CD4-positive, alpha-beta memory T cell (primary cell): ENCODE measurements around the gene FRMD4A. TPM values are rescaled to one million over a fixed set of nuclear protein-coding genes. Genes with fewer than 3 reads are reported as not detected.

Experiments
- CTCF ChIA-PET: fragments of 350-600 bp; sonication (Branson Sonifier 250); formaldehyde crosslinking; loops from one replicate; lab custom pipeline; 2021; ENCODE audit warnings: inconsistent platforms; ENCODE audit not compliant: partially characterized antibody; lab: Charles Lee
- POLR2A ChIA-PET: fragments of 350-600 bp; sonication (Branson Sonifier 250); formaldehyde crosslinking; loops from one replicate; lab custom pipeline; 2021; ENCODE audit not compliant: partially characterized antibody; lab: Charles Lee
- DNase-seq, 5 donors: peaks; one replicate each; pipeline versions ENCODE4 v3.0.0 to v3.0.0-alpha.2; 2020 to 2022; ENCODE audit warnings: mixed read lengths in 1 of 5
- H3K27ac ChIP-seq: one replicate; pipeline ENCODE4 v1.7.0; 2013; ENCODE audit warnings: low read depth, low read length
- H3K27me3 ChIP-seq: 2 replicates; pipeline ENCODE4 v1.7.0; 2013; ENCODE audit warnings: mild to moderate bottlenecking, low read length, moderate library complexity; ENCODE audit not compliant: insufficient read depth
- H3K36me3 ChIP-seq: 2 replicates; pipeline ENCODE4 v1.7.0; 2013; ENCODE audit warnings: mild to moderate bottlenecking, low read length, moderate library complexity; ENCODE audit not compliant: insufficient read depth
- H3K4me1 ChIP-seq: 2 replicates; pipeline ENCODE4 v1.7.0; 2013; ENCODE audit warnings: mild to moderate bottlenecking, low read length, moderate library complexity; ENCODE audit not compliant: insufficient read depth
- H3K4me3 ChIP-seq, 2 donors: one replicate each; pipeline ENCODE4 v1.7.0; 2013; ENCODE audit warnings: low read length in 2 of 2, mild to moderate bottlenecking in 1 of 2
- H3K9me3 ChIP-seq, 2 donors: one replicate each; pipeline ENCODE4 v1.7.0; 2013; ENCODE audit warnings: low read length in 2 of 2, control low read depth in 1 of 2; ENCODE audit not compliant: control insufficient read depth in 1 of 2
- H3K27ac Mint-ChIP-seq, 7 donors: one replicate each; pipeline ENCODE4 v1.8.0; 2020 to 2021; ENCODE audit warnings: mixed read lengths in 7 of 7, mild to moderate bottlenecking in 6 of 7, inconsistent platforms in 3 of 7, moderate library complexity in 3 of 7
- H3K27me3 Mint-ChIP-seq, 2 donors: one replicate each; pipeline ENCODE4 v1.8.0; 2020 to 2021; ENCODE audit warnings: mixed read lengths in 2 of 2
- H3K36me3 Mint-ChIP-seq, 2 donors: one replicate each; pipeline ENCODE4 v1.8.0; 2020 to 2021; ENCODE audit warnings: mixed read lengths in 2 of 2, inconsistent platforms in 1 of 2, mild to moderate bottlenecking in 1 of 2
- H3K4me1 Mint-ChIP-seq, 4 donors: one replicate each; pipeline ENCODE4 v1.8.0; 2020 to 2021; ENCODE audit warnings: mixed read lengths in 4 of 4, mild to moderate bottlenecking in 1 of 4
- H3K4me3 Mint-ChIP-seq, 8 donors: one replicate each; pipeline ENCODE4 v1.8.0; 2020 to 2021; ENCODE audit warnings: mixed read lengths in 8 of 8, mild to moderate bottlenecking in 7 of 8, moderate library complexity in 6 of 8, inconsistent platforms in 3 of 8
- H3K9me3 Mint-ChIP-seq, 8 donors: one replicate each; pipeline ENCODE4 v1.8.0; 2020 to 2021; ENCODE audit warnings: mixed read lengths in 8 of 8, mild to moderate bottlenecking in 5 of 8, inconsistent platforms in 3 of 8, moderate library complexity in 1 of 8
- intact Hi-C: fragments of 100-400 bp; cut with micrococcal nuclease; formaldehyde crosslinking; loops from one replicate; pipeline ENCODE4 v1.15.1; 2023
- polyA plus RNA-seq, 2 donors: library from polyadenylated mRNA; unstranded; fragments of 300-500 nt; fragmentation: Illumina TruSeq; gene quantifications; one replicate each; pipeline ENCODE4 v1.2.3, GENCODE V29; 2021
- total RNA-seq, 2 experiments: library from RNA; stranded (reverse); gene quantifications; one replicate each; pipeline ENCODE4 v1.2.3, GENCODE V29; 2021

The FRMD4A gene
- total and polyA plus RNA-seq, 4 experiments from 2014 or later, result 0.89 to 2.4 (median 1.9) TPM; not detected in 1

DNA sequence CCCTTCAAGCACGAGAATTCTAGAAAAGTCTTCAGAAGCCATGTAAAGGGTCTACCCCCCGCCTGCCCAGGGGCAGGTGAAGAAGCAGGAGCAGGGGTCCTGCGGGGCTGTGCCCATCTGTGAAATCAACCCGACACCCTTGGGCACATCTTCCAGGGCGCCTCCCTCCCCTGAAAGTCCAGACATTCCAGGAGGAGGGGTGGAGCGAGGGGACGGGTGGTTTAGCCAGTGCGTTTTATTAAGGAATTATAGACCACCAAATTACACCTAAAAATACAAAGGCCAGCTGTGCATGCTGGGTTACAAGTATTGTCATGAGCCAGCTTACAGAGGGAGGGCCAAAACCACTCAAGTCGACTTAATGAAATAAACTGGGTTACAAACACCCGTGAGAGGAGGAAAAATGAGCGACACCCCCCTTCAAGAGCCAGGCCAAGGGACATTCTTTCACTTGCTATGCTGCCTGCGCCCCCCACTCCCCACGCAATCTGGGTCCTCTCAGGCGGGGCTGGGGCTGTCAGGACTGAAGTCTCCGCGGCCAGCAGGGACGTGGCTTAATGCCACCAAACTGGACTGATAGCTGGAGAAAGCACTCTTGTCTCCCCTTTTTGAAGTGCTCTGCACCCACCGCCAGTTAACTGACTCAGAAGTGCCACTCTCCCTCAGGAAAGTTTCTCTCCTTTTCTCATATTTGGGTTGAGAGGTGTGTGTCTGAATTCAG is 360.3 kb downstream of the FRMD4A start:
- POLR2A ChIA-PET, result no interaction called here

DNA sequence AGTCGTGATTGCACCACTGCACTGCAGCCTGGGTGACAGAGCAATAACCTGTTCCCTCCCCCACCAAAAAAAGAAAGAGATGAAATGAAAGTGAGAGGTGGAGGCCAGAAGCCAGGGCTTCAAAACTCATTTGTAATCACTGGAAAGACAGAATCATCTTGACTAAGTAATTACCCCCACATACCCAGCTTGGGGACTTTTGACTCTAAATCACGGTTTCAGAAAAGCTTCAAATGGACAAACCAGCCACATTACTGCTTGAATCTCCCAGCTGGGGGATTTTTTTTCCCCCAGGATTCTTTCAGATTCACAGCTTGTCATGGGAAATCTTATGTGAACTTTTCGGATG is 361.0 kb downstream of the FRMD4A start:
- Mint-ChIP-seq H3K4me3 (no peak overlapping the region), H3K9me3 (no peaks in the 10 kb centered on the region), H3K27ac (no peak overlapping the region), H3K4me1 (peaks cover 0 to 1% (median 0%) of the 10 kb centered on the region in 4 donors), H3K27me3 (no peaks in the 10 kb centered on the region), H3K36me3 (no peaks in the 10 kb centered on the region)
- Histone ChIP-seq H3K9me3 (no peaks in the 10 kb centered on the region), H3K4me1 (no peaks in the 10 kb centered on the region), H3K36me3 (no peaks in the 10 kb centered on the region), H3K27me3 (no peaks in the 10 kb centered on the region), H3K4me3 (no peak overlapping the region), H3K27ac (no peak overlapping the region)
- ChIA-PET POLR2A (no interaction called here), CTCF (interaction anchor here (0.8 kb wide), 1 partner anchor 56 kb away, joined by 3 read pairs; no protein-coding TSS in a partner anchor)
- intact Hi-C loops, result no loop called here
- no peak for DNase-seq

More for the DNA sequence above, 360.3 kb downstream of the FRMD4A start:
- no peaks in the 10 kb centered on the region for H3K27me3 ChIP-seq
- no peaks in the 10 kb centered on the region for H3K9me3 ChIP-seq
- no peaks in the 10 kb centered on the region for H3K36me3 ChIP-seq
- no peak for DNase-seq
- H3K9me3 Mint-ChIP-seq, result no peaks in the 10 kb centered on the region
- no peaks in the 10 kb centered on the region for H3K36me3 Mint-ChIP-seq
- H3K27ac ChIP-seq, result no peak overlapping the region
- H3K27ac Mint-ChIP-seq, result no peak overlapping the region
- intact Hi-C loops, result no loop called here
- H3K4me3 Mint-ChIP-seq, result no peak overlapping the region
- peaks cover 0 to 1% (median 0%) of the 10 kb centered on the region in 4 donors for H3K4me1 Mint-ChIP-seq
- H3K4me3 ChIP-seq, result no peak overlapping the region
- no peaks in the 10 kb centered on the region for H3K27me3 Mint-ChIP-seq
- H3K4me1 ChIP-seq, result no peaks in the 10 kb centered on the region
- CTCF ChIA-PET, result interaction anchor here (0.8 kb wide), 1 partner anchor 56 kb away, joined by 3 read pairs; no protein-coding TSS in a partner anchor

DNA sequence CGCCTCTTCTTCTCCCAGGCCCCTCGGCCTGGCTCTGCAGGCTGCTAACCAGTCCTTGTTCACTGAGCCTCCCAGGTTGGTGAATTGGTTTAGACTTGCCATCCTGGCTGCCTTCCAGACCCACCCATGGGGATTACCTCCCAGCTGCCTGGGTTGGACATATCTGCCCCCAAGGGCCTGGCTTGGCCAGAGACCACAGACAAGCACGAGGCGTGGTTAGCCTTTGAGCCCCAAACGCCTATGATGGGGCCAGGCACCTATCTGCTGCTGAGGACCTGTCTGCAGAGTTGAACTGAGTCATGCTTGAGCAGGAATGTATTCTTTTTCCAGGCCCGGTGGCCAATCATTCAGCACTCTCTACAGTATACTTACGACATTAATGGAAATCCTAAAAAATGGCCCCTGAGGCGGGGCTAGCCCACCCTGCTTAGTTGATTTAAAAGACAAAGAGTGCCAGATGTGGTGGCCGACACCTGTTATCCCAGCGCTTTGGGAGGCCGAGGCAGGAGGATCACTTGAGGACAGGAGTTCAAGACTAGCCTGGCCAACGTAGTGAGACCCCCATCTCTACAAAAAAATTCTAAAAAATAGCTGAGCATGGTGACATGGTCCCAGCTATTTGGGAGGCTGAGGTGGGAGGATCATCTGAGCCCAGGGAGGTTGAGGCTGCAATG is 361.5 kb downstream of the FRMD4A start:
- Mint-ChIP-seq H3K4me3 (no peak overlapping the region), H3K4me1 (peaks cover 0 to 1% (median 0%) of the 10 kb centered on the region in 4 donors), H3K27me3 (no peaks in the 10 kb centered on the region), H3K9me3 (no peaks in the 10 kb centered on the region), H3K27ac (no peak overlapping the region), H3K36me3 (no peaks in the 10 kb centered on the region)
- Histone ChIP-seq H3K4me3 (no peak overlapping the region), H3K9me3 (no peaks in the 10 kb centered on the region), H3K4me1 (no peaks in the 10 kb centered on the region), H3K36me3 (no peaks in the 10 kb centered on the region), H3K27me3 (no peaks in the 10 kb centered on the region), H3K27ac (no peak overlapping the region)
- no peak for DNase-seq
- intact Hi-C loops, result no loop called here
- ChIA-PET CTCF (interaction anchor here (0.8 kb wide), 1 partner anchor 57 kb away, joined by 3 read pairs; no protein-coding TSS in a partner anchor), POLR2A (no interaction called here)

DNA sequence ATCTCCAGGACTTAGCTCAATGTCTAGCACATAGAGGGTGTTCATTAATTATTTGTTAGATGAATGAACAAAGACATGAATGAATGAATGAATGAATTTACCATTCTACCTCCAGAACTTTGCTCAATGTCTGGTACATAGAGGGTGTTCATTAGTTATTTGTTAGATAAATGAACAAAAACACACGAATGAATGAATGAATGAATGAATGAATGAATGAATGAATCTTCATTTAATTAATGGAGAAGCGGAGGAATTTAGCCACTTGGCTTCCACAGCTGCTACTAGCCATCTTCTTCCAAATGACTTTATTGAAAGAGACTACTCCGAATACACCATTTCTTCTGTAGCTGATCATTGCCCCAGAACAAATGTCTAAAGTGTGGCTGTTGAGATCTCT is 368.9 kb downstream of the FRMD4A start:
- Histone ChIP-seq H3K27me3 (no peaks in the 10 kb centered on the region), H3K4me3 (no peak overlapping the region), H3K27ac (no peak overlapping the region), H3K36me3 (no peaks in the 10 kb centered on the region), H3K9me3 (no peaks in the 10 kb centered on the region), H3K4me1 (no peaks in the 10 kb centered on the region)
- Mint-ChIP-seq H3K4me1 (peaks cover 0 to 8% (median 1%) of the 10 kb centered on the region in 4 donors), H3K36me3 (no peaks in the 10 kb centered on the region), H3K27ac (no peak overlapping the region), H3K4me3 (no peak overlapping the region), H3K9me3 (no peaks in the 10 kb centered on the region), H3K27me3 (peaks cover 0 to 4% of the 10 kb centered on the region in 2 donors)
- POLR2A ChIA-PET, result no interaction called here
- no peak for DNase-seq
- intact Hi-C loops, result no loop called here
- CTCF ChIA-PET, result interaction anchor here (1.8 kb wide), 1 partner anchor 178 kb away, joined by 4 read pairs; no protein-coding TSS in a partner anchor

DNA sequence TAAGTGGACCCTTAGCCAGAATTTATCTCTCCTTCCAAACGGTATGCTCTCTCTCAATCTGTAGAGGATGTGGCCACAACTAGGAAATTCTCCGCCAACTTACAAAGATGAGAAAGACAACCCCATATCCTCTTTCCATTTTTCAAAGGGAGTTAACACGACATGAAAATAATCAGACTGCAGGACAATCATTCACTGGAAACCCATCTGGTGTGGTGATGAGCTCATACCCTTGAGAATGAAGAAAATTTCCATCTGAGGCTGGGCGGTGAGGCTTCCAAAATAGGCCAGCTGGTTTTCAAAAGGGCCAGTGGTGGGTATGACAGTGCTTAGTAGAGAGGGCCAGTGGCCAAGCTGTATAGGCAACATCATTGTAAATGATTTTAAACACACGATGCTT is 369.6 kb downstream of the FRMD4A start:
- H3K27me3 Mint-ChIP-seq, result peaks cover 0 to 4% of the 10 kb centered on the region in 2 donors
- H3K36me3 Mint-ChIP-seq, result no peaks in the 10 kb centered on the region
- Histone ChIP-seq H3K36me3 (no peaks in the 10 kb centered on the region), H3K27me3 (no peaks in the 10 kb centered on the region), H3K27ac (no peak overlapping the region), H3K4me3 (no peak overlapping the region), H3K4me1 (no peaks in the 10 kb centered on the region), H3K9me3 (no peaks in the 10 kb centered on the region)
- H3K4me3 Mint-ChIP-seq, result no peak overlapping the region
- ChIA-PET CTCF (interaction anchor here (0.9 to 1.8 kb wide), 2 partner anchors 177 to 240 kb away, joined by 3 to 4 read pairs; no protein-coding TSS in a partner anchor), POLR2A (no interaction called here)
- no peaks in the 10 kb centered on the region for H3K9me3 Mint-ChIP-seq
- H3K27ac Mint-ChIP-seq, result no peak overlapping the region
- DNase-seq, result no peak
- H3K4me1 Mint-ChIP-seq, result peaks cover 0 to 8% (median 1%) of the 10 kb centered on the region in 4 donors
- intact Hi-C loops, result no loop called here

DNA sequence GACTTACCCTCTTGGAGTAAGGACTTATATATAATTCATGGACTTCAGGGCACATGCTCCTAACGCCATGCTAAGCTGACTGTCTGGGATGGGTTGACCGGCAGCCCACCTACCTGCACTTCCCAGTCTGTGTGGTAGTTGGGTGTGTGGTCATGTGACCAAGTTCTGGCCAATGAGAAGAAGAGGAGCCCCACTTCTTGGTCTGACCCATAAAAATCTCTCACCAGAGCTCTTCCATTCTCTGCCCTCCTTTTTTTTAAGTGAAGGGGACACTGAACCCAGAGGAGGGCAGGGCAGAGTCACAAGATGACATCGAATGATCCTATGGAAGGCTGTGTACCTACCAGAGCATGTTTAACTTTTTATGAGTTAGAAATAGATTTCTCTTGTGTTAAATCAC is 370.1 kb downstream of the FRMD4A start:
- H3K27ac ChIP-seq, result no peak overlapping the region
- Mint-ChIP-seq H3K36me3 (no peaks in the 10 kb centered on the region), H3K4me3 (no peak overlapping the region), H3K27me3 (peaks cover 0 to 4% of the 10 kb centered on the region in 2 donors), H3K4me1 (peaks cover 0 to 8% (median 1%) of the 10 kb centered on the region in 4 donors), H3K27ac (no peak overlapping the region), H3K9me3 (no peaks in the 10 kb centered on the region)
- no peak for DNase-seq
- CTCF ChIA-PET, result interaction anchor here (0.9 to 1.8 kb wide), 3 partner anchors 58 to 240 kb away, joined by 3 to 4 read pairs (median 3); no protein-coding TSS in a partner anchor
- no peaks in the 10 kb centered on the region for H3K36me3 ChIP-seq
- intact Hi-C loops, result no loop called here
- POLR2A ChIA-PET, result no interaction called here
- H3K4me3 ChIP-seq, result no peak overlapping the region
- H3K9me3 ChIP-seq, result no peaks in the 10 kb centered on the region
- H3K4me1 ChIP-seq, result no peaks in the 10 kb centered on the region
- H3K27me3 ChIP-seq, result no peaks in the 10 kb centered on the region
